ENCODE data around the gene USH1C.

DNA sequence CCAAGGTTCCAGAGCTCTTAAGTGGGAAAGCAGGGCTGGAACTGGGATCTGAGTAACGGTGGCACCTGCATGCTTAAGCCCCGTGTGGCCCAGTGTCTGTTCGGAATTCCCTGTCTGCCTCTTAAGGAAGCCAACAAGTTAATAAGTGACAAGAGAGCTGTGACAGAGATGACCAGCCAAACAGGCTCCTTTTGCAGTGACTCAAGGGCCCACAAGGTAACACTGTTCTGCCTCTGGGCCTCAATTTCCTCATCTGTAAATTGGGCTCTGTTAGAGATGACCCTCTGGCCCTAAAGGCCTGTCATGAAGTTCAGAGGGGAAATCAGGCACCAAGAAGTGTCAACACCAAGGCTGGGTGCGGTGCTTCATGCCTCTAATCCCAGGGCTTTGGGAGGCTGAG lies 18.6 kb downstream of the USH1C start:
- TF ChIP-seq, protein P1, sequence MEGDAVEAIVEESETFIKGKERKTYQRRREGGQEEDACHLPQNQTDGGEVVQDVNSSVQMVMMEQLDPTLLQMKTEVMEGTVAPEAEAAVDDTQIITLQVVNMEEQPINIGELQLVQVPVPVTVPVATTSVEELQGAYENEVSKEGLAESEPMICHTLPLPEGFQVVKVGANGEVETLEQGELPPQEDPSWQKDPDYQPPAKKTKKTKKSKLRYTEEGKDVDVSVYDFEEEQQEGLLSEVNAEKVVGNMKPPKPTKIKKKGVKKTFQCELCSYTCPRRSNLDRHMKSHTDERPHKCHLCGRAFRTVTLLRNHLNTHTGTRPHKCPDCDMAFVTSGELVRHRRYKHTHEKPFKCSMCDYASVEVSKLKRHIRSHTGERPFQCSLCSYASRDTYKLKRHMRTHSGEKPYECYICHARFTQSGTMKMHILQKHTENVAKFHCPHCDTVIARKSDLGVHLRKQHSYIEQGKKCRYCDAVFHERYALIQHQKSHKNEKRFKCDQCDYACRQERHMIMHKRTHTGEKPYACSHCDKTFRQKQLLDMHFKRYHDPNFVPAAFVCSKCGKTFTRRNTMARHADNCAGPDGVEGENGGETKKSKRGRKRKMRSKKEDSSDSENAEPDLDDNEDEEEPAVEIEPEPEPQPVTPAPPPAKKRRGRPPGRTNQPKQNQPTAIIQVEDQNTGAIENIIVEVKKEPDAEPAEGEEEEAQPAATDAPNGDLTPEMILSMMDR (IDR thresholded peaks at IDR 0.05) = no peak
- no peak for TF ChIP-seq POLR2A (IDR thresholded peaks at IDR 0.05)

Measured in tibial nerve (tissue), 3 donors.